ENCODE results near the gene ADSL. TPM values are rescaled to one million over a fixed set of nuclear protein-coding genes. Genes with fewer than 3 reads are reported as not detected.

ADSL gene
- total and polyA plus RNA-seq, 4 donors: 19.4 to 54.5 (median 39.8) TPM

DNA sequence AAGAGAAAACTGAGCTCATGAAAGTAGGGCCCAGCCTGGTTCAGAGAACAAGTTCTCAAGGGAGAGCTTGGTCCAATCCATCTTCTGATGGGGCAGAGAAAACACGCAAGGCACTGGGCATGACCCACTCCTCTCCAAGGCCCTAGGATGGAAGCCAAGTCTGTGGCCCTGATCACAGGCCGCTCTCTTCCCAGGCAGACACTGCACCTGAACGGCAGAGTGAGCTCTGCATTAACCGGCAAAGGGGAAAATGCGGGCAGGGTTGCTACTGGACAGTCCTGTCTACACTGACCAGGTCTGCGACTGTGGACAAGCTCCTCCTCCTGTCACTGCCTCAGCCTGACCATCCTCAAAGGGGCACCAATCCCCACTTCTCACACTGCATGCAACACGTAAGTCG, 73.4 kb downstream of the ADSL start:
- 96% methylated on average over 8 of the region's 8 CpGs for WGBS
- H3K36me3 ChIP-seq (ENCODE audit: control insufficient read depth in 4 of 4, insufficient read depth in 3 of 4, low read depth in 1 of 4, low read length in 3 of 4): peaks cover 10 to 60% (median 15%) of the 10 kb centered on the region in 4 donors
- TF ChIP-seq EGR1 (IDR thresholded peaks at IDR 0.05; ENCODE audit: low read depth in 2 of 2) (no peak), RAD21 (IDR thresholded peaks at IDR 0.05) (no peak), NR2F2 (IDR thresholded peaks at IDR 0.05) (no peak), RXRA (IDR thresholded peaks at IDR 0.05) (no peak), YY1 (IDR thresholded peaks at IDR 0.05) (no peak), FOXA2 (IDR thresholded peaks at IDR 0.05) (no peak), HNF4A (conservative IDR thresholded peaks at IDR 0.05) (no peak)
- no peak overlapping the region for H3K9ac ChIP-seq (ENCODE audit: low read depth in 1 of 2, low read length in 2 of 2)
- no peak overlapping the region for H3K27ac ChIP-seq (ENCODE audit: low read depth in 1 of 2, low read length in 2 of 2)
- H3K9me3 ChIP-seq (ENCODE audit: control insufficient read depth in 4 of 4, low read length in 3 of 4): no peaks in the 10 kb centered on the region
- H3K27me3 ChIP-seq (ENCODE audit: control insufficient read depth in 4 of 4, insufficient read depth in 4 of 4, low read length in 3 of 4): no peaks in the 10 kb centered on the region
- H3K4me3 ChIP-seq (ENCODE audit: low read depth in 1 of 3, low read length in 3 of 3): no peak overlapping the region
- no peak for DNase-seq (ENCODE audit: low spot score)
- H3K4me1 ChIP-seq (ENCODE audit: control insufficient read depth in 4 of 4, insufficient read depth in 4 of 4, low read length in 3 of 4): peaks cover 0 to 4% (median 0%) of the 10 kb centered on the region in 4 donors

DNA sequence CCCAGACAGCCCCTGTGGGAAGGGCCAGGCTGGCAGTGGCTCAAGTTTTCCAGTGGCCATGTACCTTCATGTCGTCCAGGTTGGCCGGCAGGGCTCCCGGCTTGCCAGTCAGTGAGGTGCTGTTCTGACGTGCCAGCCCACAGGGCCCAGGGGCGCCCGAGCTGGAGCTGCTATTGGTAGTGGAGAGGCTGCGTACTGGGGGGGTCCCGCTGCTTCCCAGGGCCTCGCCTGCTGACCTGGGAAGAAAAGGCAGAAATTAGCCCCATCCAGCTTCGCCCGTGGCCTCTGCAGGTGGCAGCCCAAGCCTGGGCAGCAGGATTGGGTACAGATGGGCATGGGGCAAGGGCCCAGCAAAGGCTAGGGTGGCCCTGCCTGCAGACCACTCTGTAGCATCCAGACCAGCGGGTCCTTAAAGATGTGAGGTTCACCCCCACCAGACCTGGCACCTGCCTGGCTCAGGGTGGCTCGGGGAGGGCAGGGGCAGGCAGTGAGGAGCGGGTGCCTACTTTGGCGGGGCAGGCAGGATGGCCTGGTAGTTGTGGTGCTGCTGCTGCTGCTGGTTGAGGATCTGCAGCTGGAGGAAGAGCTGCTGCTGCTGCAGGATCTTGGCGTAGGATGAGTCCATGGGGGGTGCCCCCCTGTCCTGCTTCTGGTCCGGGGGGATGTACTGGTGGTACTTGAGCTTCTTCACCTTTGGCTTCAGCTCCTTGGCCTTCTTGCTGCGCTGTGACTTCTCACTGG, 74.2 kb downstream of the ADSL start:
- WGBS: 96% methylated on average over 18 of the region's 18 CpGs
- Histone ChIP-seq H3K27ac (ENCODE audit: low read depth in 1 of 2, low read length in 2 of 2) (no peak overlapping the region), H3K4me3 (ENCODE audit: low read depth in 1 of 3, low read length in 3 of 3) (no peak overlapping the region), H3K4me1 (ENCODE audit: control insufficient read depth in 4 of 4, insufficient read depth in 4 of 4, low read length in 3 of 4) (no peaks in the 10 kb centered on the region), H3K27me3 (ENCODE audit: control insufficient read depth in 4 of 4, insufficient read depth in 4 of 4, low read length in 3 of 4) (no peaks in the 10 kb centered on the region), H3K9ac (ENCODE audit: low read depth in 1 of 2, low read length in 2 of 2) (no peak overlapping the region), H3K9me3 (ENCODE audit: control insufficient read depth in 4 of 4, low read length in 3 of 4) (no peaks in the 10 kb centered on the region), H3K36me3 (ENCODE audit: control insufficient read depth in 4 of 4, insufficient read depth in 3 of 4, low read depth in 1 of 4, low read length in 3 of 4) (peaks cover 13 to 63% (median 15%) of the 10 kb centered on the region in 4 donors)
- TF ChIP-seq JUND (IDR thresholded peaks at IDR 0.05): no peak
- TF ChIP-seq EGR1 (IDR thresholded peaks at IDR 0.05; ENCODE audit: low read depth in 2 of 2): no peak
- no peak for TF ChIP-seq RAD21 (IDR thresholded peaks at IDR 0.05)
- TF ChIP-seq SP1 (IDR thresholded peaks at IDR 0.05): no peak
- no peak for TF ChIP-seq NR2F2 (IDR thresholded peaks at IDR 0.05)
- TF ChIP-seq YY1 (IDR thresholded peaks at IDR 0.05): no peak
- TF ChIP-seq RXRA (IDR thresholded peaks at IDR 0.05): no peak
- TF ChIP-seq, protein P1, sequence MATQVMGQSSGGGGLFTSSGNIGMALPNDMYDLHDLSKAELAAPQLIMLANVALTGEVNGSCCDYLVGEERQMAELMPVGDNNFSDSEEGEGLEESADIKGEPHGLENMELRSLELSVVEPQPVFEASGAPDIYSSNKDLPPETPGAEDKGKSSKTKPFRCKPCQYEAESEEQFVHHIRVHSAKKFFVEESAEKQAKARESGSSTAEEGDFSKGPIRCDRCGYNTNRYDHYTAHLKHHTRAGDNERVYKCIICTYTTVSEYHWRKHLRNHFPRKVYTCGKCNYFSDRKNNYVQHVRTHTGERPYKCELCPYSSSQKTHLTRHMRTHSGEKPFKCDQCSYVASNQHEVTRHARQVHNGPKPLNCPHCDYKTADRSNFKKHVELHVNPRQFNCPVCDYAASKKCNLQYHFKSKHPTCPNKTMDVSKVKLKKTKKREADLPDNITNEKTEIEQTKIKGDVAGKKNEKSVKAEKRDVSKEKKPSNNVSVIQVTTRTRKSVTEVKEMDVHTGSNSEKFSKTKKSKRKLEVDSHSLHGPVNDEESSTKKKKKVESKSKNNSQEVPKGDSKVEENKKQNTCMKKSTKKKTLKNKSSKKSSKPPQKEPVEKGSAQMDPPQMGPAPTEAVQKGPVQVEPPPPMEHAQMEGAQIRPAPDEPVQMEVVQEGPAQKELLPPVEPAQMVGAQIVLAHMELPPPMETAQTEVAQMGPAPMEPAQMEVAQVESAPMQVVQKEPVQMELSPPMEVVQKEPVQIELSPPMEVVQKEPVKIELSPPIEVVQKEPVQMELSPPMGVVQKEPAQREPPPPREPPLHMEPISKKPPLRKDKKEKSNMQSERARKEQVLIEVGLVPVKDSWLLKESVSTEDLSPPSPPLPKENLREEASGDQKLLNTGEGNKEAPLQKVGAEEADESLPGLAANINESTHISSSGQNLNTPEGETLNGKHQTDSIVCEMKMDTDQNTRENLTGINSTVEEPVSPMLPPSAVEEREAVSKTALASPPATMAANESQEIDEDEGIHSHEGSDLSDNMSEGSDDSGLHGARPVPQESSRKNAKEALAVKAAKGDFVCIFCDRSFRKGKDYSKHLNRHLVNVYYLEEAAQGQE (IDR thresholded peaks at IDR 0.05): no peak
- TF ChIP-seq TAF1 (conservative IDR thresholded peaks at IDR 0.05): no peak
- no peak for TF ChIP-seq FOXA1 (IDR thresholded peaks at IDR 0.05)
- TF ChIP-seq GABPA (IDR thresholded peaks at IDR 0.05 in 1 of 2, conservative IDR thresholded peaks at IDR 0.05 in 1 of 2): no peak
- TF ChIP-seq HNF4A (conservative IDR thresholded peaks at IDR 0.05): no peak
- TF ChIP-seq, protein P2, sequence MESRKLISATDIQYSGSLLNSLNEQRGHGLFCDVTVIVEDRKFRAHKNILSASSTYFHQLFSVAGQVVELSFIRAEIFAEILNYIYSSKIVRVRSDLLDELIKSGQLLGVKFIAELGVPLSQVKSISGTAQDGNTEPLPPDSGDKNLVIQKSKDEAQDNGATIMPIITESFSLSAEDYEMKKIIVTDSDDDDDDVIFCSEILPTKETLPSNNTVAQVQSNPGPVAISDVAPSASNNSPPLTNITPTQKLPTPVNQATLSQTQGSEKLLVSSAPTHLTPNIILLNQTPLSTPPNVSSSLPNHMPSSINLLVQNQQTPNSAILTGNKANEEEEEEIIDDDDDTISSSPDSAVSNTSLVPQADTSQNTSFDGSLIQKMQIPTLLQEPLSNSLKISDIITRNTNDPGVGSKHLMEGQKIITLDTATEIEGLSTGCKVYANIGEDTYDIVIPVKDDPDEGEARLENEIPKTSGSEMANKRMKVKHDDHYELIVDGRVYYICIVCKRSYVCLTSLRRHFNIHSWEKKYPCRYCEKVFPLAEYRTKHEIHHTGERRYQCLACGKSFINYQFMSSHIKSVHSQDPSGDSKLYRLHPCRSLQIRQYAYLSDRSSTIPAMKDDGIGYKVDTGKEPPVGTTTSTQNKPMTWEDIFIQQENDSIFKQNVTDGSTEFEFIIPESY (IDR thresholded peaks at IDR 0.05): no peak
- TF ChIP-seq, protein P3, sequence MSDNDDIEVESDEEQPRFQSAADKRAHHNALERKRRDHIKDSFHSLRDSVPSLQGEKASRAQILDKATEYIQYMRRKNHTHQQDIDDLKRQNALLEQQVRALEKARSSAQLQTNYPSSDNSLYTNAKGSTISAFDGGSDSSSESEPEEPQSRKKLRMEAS (IDR thresholded peaks at IDR 0.05): no peak
- no peak for TF ChIP-seq FOXA2 (IDR thresholded peaks at IDR 0.05)
- TF ChIP-seq, protein P4, sequence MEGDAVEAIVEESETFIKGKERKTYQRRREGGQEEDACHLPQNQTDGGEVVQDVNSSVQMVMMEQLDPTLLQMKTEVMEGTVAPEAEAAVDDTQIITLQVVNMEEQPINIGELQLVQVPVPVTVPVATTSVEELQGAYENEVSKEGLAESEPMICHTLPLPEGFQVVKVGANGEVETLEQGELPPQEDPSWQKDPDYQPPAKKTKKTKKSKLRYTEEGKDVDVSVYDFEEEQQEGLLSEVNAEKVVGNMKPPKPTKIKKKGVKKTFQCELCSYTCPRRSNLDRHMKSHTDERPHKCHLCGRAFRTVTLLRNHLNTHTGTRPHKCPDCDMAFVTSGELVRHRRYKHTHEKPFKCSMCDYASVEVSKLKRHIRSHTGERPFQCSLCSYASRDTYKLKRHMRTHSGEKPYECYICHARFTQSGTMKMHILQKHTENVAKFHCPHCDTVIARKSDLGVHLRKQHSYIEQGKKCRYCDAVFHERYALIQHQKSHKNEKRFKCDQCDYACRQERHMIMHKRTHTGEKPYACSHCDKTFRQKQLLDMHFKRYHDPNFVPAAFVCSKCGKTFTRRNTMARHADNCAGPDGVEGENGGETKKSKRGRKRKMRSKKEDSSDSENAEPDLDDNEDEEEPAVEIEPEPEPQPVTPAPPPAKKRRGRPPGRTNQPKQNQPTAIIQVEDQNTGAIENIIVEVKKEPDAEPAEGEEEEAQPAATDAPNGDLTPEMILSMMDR (IDR thresholded peaks at IDR 0.05; ENCODE audit: low read depth, low read length, missing input control): no peak
- no peak for TF ChIP-seq HNF4G (IDR thresholded peaks at IDR 0.05)
- no peak for DNase-seq (ENCODE audit: low spot score)

Measured in liver (tissue), 9 donors.